NCI-H82 (cell line): ENCODE measurements around the gene OGDH.
"Not testable (repeated sequence)": the region's sequence is repeated elsewhere in the genome, so short reads cannot be mapped to it uniquely, and the experiment has no call there.

Source experiments
- DNase-seq: peaks from one replicate; lab custom pipeline; 2025; lab: John Stamatoyannopoulos, UW

The OGDH gene

DNA sequence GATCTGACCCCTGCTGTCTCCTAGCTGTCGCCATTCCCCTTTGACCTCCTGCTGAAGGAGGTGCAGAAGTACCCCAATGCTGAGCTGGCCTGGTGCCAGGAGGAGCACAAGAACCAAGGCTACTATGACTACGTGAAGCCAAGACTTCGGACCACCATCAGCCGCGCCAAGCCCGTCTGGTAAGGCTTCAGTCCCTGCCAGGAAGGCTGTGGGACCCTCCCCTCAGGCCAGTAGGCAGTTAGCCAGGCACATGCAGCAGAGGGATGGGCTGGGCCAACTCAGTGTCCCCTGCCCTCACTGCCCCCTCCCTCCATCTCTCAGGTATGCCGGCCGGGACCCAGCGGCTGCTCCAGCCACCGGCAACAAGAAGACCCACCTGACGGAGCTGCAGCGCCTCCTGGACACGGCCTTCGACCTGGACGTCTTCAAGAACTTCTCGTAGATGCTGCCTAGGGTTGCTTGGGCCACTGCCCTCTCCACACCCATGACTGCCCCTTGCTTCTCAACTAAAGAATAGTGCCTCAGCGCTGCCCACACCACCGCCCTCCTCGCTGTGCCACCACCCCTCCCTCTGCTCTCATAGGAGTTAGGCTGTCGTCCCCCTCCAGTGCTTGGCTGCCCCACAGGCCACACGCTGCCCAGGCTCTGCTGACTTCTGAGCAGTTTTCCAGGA is 101.3 kb downstream of the OGDH start:
- no peak for DNase-seq

DNA sequence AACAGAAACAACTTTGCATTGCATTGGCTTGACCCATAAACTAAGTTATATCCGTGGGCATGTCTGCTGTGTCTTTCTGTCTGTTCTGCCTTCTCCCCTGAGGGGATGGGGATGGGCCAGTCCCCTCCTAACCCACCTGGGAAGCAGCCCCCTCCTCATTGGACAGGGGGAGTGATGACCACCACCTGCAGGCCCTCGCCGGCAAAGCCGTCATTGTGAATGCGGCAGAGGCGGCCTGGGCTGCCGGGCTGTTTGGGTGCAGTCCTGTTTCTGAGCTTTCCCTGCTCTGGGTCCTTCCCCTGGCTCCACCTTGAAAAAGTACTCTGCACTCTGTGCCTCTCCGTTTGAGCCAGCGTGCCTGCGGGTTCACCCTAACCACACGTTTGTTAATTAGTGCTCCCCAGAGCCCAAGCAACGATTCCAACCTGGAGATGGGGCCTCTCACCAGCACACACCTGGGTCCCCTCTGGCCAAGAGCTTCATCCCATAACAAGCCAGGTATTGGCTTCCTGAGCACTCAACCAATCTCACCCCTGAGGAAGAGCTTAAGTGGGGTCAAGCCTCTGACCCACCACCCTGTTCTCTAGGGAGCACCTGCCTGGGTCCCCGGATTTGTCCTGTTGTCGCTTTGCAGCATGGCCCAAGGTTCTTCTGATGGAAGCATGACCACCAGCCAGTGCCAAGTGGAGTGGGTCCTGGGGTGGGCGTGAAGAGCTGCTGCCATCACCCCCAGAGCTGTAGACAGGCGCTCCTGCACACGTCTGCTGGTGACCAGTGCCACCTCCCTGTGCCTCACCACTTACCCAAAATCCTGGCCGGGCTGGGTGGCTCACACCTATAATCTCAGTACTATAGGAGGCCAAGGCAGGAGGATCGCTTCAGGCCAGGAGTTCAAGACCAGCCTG is 102.8 kb downstream of the OGDH start:
- DNase-seq = no peak

DNA sequence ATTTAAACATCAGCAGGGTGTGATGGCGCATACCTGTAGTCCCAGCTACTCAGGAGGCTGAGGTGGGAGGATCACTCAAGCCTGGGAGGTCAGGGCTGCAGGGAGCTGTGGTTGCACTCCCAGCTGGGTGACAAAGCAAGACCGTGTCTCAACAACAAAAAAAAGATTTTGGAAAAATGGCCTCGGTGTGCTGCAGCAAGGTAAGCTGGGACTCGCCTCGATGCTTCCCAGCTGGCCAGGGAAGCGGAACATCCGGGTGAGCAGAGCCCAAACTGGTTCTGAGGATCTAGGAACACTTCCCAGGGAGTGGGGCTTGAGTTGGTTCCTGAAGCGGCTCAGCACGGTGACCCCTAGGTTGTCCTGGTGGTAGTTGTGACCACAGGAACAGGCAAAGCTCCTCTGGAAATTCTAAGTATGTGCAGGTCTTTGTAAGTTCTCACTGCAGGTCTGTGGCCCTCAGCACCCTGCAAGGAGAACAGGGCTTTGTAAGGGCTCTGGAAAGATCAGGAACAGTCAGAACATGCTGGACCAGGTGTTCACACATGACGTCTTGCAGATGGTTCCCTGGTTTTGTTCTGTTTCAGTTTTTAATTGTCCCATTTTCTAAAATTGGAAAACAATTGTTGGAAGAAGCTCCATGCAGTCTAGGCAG is 103.6 kb downstream of the OGDH start:
- no peak for DNase-seq

DNA sequence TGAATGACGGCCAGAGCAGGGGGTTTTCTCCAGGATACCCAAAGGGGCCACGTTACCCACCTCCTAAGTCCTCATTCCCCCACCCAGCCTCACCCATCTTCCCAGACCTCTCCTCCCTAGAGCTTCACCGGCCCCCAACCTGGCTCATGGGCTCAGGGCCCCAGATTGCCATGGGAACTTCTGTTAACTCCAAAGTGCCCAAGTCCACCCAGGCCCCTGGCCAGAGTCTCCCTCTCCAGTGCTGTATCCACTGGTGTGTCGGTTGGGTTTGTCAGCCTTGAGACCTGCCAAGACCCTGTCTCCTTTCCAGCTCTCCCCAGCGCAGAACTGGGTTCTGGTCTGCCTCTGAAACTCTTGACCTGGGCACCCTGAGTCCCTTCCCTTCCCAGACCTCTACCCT is 105.1 kb downstream of the OGDH start:
- DNase-seq = no peak

DNA sequence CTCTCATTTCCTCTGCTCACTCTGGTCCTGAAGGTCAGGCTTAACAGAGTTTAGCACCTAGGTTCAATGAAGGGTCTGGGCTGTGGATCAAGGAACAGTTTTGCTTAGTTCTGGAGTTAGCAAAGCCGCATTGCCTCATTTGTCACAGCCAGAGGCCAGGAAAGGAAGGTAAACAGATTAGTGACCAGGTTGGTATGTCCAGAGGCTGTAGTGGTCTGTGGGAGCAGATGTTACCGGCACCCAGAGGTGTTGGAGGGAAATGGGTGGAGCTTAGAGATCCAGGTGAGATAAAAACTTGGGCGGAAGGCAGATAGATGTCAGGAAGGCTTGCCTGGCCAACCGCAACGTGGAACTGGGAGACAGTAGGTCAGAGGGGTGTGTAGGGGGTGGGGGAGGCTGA is 105.6 kb downstream of the OGDH start:
- no peak for DNase-seq

DNA sequence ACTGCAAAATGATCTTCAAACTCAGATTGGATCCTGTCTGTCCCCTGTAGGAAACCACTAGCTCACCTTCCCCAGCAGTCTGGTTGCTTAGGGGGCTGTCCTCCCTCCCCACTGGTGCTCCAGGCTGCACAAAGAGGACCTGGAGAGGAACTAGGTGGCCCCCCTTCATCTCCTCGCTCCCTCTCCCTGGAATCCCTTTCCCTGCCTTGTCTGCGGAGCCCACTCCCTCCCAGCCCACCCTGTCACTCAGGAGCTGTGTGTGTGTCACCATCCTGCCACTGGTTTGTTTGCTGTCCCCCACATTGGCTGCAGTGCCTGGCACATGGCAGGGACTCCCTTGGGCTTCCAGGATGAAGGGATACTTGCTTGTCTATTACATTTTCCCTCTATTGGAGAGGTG is 106.7 kb downstream of the OGDH start:
- no peak for DNase-seq

DNA sequence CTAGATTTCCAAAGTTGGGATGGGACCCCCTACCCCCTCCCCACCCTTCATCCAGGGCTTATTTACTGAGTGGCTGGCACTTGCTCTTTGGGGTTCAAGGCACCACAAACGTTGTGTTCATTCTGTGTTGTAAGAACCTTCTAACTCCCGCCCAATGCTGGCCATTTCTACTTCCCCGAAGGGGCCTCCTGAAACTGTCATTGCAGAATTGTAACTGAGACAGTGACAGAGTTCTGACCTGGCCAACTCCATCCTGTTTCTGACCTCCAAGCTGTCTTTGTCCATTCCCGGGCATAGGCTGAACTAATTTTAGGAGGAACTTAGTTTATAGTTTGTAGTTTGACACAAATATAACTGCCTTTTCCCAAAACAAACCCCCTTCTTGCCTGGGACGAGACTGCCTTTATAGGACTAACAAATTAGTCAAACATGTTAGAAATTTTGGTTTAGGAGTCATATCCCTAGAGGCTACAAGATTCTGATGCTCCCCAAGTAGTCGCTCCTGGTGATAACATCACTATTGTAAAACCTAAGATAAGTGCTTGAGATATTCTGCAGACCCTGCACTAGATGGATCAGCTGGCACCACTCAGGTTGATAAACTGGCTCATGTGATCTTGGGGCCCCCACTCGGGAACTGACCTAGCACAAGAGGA is 107.4 kb downstream of the OGDH start:
- no peak for DNase-seq

DNA sequence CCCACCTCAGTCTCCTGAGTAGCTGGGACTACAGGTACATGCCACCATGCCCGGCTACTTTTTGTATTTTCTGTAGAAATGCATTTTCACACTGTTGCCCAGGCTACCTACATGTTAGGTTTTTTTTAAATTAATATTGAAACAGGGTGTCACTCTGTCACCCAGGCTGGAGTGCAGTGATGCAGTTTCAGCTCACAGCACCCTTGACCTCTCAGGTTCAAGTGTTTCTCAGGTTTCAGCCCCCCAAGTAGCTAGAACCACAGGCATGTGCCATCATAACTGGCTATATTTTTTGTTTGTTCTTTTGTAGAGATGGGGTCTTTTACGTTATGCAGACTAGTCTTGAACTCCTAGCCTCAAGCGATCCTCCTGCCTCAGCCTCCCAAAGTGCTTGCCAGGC is 109.8 kb downstream of the OGDH start:
- no peak for DNase-seq

DNA sequence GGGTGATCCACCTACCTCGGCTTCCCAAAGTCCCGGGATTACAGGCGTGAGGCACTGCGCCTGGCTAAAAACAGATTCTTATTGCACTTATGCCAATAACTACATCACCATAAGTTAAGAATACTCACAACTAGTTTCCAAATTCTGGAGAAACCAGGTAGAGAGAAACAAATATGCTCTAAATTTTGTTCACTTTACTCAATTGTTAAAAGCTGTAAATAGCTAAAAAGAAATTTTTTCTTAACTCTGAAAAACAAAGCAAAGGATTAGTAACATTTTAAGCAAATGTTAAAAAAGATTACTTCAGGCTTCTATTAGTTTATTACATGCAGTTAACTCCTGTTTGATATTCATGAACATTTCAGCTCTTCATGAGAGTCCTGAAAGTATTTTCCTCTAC is 113.9 kb downstream of the OGDH start:
- DNase-seq = no peak

DNA sequence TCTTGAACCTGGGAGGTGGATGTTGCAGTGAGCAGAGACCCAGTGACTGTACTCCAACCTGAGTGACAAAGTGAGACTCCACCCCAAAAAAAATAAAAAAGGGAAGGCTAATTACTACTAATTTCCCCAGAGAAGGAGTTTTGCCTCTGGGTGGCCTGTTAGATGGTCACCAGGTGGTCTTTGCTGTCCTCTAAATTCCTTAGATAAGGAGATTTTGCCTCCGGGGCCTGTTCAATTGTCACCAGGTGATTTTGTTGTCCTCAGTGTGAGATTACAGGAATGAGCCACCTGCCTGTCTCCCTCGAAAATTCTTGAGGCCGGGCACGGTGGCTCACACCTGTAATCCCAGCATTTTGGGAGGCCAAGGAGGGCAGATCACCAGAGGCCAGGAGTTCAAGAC is 117.8 kb downstream of the OGDH start:
- no peak for DNase-seq

DNA sequence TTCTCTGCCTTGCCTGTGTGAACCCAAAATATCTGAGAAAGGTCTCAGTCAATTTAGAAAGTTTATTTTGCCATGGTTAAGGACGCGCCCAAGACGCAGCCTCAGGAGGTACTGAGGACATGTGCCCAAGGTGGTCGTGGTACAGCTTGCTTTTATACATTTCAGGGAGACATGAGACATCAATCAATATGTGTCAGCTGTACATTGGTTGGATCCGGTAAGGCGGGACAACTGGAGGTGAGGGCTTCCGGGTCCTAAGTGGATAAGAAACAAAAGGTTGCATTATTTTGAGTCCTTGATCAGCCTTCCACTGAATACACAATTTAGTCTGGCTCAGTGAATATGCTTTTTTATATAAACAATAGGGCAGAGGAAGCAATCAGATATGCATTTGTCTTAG is 119.8 kb downstream of the OGDH start:
- DNase-seq = peak; percentile 17

DNA sequence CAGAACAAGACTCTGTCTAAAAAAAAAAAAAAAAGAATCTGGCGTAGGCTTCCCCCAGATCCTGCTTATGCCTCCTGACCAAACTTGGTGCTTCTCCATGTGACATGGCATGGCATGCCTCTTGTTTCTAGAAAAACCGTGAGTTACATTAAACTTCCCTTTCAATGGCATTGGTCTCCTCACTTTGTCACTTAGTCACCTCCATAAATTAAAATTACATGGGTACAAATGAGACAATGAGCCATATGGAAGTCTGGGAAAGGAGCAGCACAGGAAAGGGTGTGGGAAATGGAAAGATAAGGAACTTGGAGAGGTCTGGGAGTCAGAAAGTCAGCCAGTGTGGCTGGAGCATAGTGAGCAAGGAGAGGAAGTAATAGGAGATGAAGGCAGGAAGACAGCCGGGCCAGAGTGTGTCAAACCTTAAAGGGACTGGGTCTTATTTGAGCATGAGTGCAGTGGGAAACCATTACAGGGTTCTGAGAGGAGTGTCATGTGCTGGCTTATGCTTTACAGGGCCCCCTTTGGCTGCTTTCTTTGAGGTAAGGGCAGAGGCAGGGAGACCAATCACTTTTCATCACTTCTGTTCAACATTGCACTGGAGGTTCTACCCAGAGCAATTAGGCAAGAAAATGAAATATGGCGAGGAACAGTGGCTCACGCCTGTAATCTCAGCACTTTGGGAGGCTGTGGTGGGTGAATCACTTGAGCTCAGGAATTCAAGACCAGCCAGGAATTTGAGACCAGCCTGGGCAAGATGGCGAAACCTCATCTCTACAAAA is 120.9 kb downstream of the OGDH start:
- DNase-seq = no peak

DNA sequence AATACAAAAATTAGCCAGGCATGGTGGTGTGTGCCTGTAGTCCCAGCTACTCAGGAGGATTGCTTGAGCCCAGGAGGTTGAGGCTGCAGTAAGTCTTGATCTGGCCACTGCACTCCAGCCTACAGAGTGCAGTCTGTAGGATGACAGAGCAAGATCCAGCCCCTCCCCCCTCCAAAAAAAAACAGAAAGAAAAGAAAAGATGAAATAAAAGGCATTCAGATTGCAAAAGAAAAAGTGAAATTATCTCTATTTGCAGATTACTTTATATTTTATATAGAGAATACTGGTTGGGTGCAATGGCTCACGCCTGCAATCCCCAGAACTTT is 121.5 kb downstream of the OGDH start:
- DNase-seq = no peak

DNA sequence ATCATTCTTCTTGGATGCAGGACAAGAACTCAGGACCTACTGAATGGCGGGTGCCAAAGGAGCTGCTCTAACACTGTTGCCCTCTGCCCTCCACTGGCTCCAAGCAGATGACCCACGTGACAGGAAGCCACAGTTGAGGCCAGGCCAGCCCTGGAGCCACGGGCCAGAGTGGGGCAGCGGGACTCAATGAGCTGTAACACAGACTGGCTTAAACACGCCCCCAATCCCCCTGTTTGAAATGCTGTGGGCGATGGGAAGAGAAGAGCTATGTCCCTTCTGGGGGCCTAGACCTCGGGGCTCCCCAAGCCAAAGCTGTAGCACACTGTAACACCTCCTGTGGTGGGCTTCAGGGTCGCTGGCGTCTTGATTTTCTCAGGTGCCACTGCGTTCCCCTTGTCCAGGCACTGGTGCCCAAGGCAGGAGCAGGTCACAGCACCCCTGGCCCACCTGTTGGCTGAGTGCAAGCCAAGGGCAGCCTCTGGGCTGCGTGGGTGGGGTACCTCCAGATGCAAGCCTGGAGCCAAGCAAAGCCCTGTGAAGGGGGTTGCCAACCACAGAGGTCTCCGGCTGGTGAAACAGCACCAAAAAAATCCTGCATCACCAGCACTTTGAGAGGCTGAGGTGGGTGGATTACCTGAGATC is 123.6 kb downstream of the OGDH start:
- DNase-seq = no peak

DNA sequence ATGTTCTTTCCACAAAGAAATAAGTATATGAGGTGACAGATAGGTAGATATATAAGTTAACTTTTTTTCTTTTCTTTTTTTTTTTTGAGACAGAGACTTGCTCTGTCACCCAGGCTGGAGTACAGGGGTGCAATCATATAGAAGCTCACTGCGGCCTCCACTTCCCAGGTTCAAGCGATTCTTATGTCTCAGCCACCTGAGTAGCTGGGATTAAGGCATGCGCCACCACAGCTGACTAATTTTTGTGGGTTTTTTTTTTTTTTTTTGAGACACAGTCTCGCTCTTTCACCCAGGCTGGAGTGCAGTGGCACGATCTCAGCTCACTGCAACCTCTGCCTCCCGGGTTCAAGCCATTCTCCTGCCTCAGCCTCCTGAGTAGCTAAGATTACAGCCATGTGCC is 126.5 kb downstream of the OGDH start:
- DNase-seq = not testable (repeated sequence)

DNA sequence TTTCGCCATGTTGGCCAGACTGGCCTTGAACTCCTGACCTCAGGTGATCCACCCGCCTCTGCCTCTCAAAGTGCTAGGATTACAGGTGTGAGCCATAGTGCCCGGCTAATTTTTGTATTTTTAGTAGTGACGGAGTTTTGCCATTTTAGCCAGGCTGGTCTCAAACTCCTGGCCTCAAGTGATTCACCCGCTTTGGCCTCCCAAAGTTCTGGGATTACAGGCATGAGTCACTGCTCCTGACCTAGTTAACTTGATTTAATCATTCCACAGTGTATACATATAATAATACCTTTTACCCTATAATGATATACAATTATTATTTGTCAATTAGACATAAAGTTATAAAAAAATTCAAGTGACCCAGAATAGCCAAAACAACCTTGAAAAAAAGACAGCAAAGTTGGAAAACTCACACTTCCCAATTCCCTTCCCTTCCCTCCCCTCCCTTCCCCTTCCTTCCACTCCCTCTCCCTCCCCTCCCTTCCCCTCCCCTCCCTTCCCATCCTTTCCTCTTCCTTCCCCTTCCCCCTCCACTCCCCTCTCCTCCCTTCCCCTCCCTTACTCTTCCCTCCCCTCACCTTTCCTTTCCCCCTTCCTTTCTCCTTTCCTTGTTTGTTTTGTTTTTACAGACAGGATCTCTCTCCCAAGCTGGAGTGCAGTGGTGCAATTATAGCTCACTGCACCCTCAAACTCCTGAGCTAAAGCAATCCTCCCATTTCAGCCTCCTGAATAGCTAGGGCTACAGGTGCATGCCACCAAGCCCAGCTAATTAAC is 127.5 kb downstream of the OGDH start:
- DNase-seq = no peak

DNA sequence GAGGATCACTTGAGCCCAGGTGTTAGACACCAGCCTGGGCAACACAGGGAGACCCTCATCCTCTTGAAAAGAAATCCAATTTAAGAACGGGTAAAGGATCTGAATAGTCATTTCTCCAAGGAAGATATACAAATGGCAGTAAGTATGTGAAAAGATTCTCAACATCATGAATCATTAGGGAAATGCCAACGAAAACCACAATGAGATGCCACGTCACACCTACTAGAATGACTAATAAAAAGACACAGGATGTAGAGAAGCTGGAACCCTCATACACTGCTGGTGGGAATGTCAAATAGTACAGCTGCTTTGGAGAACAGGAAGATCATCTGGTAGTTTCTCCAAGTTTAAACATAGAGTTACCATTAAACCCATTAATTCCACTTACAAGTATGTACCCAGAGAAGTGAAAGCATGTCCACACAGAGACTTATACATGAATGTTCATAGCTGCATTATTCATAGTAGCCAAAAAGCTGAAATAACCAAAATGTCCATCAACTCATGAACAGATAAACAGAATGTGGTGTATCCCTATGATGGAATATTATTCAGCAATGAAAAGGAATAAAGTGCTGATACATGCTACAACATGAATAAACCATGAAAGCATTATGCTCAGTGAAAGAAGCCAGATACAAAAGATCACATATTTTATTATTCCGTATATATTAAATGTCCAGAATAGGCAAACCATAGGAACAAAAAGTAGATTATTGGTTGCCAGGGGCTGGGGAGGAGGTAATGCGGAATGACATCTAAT is 129.2 kb downstream of the OGDH start:
- DNase-seq = no peak

DNA sequence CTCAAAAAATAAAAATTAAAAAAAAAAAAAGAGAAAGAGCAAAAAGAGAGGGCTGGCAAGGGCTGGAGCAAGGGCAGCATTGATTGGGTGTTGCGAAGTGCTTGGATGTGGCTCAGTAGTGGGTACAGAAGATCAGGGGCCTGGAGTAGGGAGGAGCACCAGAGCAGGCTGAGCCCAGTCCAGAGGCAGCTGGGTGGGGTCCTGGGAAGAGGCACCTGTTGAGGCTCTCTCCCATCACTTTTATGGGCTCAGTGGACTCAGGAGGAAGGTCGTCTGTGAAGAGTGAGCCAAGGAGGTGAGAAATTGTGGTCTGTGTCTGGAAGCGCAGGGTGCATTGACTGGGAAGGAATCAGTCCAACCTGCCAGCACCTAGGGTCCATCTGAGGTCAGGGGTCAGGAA is 130.5 kb downstream of the OGDH start:
- no peak for DNase-seq

DNA sequence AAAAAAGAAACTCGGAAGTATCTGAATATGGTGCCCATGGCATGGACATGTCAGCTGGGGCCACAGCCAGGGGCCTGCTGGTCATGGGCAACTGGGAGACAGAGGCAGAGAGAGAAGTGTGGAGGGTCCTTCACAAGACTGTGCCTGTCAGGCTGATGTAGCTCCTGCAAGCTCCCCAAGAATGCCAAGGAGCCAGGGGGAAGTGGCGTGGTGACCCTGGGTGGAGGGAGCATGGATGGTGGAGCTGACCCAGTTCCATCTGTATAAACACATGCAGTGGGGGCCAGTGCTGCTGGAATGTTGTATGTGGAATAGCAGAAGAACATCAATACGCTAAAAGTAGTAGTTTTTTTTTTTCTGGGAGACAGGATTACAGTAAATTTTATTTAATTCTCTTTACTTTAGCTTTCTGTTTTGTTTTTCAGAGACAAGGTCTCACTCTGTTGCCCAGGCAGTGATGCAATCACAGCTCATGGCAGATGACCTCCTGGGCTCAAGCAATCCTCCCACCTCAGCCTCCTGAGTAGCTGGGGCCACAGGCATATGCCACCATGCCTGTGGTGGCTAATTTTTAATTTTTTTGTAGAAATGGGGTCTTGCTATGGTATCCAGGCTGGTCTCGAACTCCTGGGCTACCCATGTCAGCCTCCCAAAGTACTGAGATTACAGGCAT is 131.8 kb downstream of the OGDH start:
- DNase-seq = no peak
